ENCODE measurements around the gene GOLGA6L2.

DNA sequence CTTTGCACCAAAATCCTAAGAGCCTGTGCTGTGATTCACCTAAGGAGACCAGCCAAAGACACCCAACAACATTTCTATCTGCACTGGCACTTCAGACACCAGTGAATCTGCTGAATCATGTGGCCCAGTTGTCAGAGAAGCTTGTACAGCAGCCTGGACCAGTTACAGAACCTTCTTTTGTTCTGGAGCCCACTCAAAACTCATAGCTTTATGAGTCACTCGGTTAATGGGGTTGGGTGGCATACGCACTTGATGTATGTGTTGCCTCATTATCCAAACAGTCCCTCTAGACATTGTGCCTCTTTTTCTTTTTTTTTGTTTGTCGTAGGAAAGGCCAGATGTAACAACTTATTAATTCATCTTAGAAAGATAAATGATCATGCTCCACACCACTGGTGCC, 25.6 kb upstream of the GOLGA6L2 start:
- no peak for TF ChIP-seq POLR2A (IDR thresholded peaks at IDR 0.05)
- TF ChIP-seq, protein P1, sequence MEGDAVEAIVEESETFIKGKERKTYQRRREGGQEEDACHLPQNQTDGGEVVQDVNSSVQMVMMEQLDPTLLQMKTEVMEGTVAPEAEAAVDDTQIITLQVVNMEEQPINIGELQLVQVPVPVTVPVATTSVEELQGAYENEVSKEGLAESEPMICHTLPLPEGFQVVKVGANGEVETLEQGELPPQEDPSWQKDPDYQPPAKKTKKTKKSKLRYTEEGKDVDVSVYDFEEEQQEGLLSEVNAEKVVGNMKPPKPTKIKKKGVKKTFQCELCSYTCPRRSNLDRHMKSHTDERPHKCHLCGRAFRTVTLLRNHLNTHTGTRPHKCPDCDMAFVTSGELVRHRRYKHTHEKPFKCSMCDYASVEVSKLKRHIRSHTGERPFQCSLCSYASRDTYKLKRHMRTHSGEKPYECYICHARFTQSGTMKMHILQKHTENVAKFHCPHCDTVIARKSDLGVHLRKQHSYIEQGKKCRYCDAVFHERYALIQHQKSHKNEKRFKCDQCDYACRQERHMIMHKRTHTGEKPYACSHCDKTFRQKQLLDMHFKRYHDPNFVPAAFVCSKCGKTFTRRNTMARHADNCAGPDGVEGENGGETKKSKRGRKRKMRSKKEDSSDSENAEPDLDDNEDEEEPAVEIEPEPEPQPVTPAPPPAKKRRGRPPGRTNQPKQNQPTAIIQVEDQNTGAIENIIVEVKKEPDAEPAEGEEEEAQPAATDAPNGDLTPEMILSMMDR (IDR thresholded peaks at IDR 0.05), result no peak

Data from sigmoid colon (tissue), 3 donors.